ENCODE measurements around the gene INHBE.
"Not testable (repeated sequence)": the region's sequence is repeated elsewhere in the genome, so short reads cannot be mapped to it uniquely, and the experiment has no call there.

The INHBE gene

DNA sequence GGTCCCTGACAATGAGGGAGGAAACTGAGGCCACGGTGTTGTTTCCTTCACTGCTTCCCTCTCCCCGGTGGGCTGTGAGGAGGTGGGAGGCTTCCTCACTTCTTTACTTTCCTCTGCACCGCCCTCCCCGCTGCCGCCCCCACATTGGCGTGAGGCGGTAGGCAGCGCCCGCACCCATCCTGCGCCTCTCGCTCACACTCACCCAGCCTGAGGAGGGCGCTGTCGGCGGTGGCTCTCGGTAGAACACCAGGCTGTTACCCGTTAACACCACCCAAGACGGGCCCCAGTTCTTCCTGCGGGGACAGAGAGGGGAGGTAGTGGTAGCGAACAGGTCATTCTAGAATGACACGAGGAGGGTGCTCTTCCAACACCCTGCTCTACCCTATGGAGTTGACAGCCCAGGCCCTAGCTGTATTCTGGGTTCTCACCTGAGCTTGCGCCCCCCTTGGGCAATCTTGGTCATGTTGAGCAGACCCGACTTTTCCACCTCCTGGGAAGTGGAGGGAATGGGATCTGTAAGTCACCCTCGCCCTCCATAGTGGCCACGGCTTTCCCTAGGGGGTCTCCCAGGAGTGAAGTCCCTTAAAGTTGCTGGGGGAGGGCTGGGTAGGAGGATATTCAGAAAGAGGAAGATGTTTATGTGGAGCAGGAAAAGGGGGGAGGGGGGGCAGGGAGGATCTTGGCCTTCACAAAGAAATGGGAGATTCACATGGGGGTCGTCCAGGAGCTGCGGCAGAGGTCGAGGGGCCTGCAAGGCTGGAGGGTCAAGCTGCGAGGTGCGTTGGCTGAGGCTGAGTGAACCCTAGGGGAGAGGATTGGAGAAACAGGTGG lies 21.3 kb downstream of the INHBE start:
- peak in 1 of 2 experiments; percentile 34 for DNase-seq

DNA sequence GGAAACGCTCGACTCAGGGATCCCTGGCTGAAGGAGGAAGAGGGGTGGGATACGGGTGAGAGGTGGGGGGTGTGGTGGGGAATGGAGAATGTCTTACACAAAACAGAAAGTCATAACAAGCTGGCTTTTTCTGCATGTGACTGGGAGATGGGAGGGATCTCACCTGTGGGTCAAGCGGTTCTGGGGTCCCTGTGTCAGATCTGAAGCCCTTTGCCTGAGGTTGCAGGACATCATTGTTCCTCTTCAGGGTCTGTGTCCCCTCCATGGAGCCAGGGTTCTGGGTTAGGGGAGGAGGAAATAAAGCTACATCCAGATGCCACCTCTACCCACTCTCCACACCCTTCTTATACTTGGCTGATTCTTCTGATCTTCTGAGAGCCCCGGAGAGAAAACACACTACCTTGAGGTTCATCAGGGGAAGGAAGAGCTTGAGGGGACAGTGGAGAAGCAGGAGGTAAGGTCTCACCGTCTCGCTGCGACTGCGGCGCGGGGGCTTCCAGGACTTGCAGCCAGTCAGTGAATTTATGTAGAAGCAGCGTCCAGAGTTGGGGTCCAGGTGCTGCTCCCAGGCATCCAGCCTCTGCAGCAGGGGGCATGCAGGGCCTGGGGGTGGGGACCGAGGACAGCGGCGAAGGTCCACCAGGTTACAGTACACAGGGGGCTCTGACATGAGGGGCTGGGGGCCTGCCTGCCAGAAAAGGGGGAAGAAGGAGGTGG lies 22.0 kb downstream of the INHBE start:
- DNase-seq, result no peak

- DNase-seq, result no peak
These were observed 22.9 kb downstream of the INHBE start for GRCh38 chr12:57477710-57478681.

DNA sequence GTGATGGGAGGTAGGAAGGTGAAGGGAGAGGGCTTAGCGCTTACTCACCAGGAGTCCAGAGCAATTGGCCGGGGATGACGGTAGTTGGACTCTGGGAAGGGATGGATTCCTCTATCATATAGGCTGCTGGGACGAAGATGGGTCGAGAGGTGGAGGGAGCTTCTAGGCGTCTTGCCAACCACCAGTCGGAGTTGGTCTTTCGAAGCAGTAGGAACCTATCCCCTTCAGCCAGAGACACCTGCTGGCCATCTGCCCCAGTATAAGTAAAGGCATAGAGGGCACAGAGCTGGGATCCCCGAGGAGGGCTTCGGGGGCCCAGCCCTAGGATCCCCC lies 23.9 kb downstream of the INHBE start:
- no peak for DNase-seq

DNA sequence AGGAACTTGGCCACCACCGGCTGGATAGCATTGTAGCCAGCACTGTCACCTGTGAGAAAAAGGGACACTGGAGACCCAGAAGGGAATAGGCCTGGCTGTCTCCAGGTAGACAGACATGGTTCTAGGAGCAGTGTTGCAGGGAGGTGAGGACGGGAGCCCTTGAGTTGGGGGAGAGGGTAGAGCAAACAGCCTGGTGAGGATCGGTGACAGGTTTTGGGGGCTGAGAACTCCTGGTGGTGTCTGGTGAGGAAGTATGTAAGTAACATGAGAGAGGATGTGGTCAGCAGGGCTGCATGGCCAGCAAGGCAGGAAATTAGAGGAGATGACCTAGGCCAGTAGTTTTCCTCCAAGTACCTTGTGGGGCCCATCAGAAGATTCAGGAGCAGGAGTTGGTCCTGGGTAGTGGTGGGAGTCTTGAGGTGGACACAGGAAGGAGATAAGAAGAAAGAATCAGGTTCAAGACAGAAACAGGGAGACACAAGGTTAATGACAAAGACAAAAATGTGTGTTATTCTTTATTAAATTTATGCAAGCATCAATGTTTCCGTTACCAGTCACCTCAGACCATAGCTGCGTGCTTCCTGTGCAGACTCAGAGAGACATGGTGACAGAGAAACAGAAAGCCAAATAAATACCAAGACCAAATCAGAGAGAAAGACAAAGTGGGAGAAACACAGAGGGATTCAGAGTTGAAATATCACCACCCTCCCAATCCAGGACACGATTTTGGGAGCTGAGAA lies 24.4 kb downstream of the INHBE start, which contains the start of gene ARHGAP9:
TSS of gene ARHGAP9 (minus strand) at position 491 of the 740 bp plus-strand sequence. CDS start at position 31, 460 bp downstream.
- DNase-seq, result no peak

DNA sequence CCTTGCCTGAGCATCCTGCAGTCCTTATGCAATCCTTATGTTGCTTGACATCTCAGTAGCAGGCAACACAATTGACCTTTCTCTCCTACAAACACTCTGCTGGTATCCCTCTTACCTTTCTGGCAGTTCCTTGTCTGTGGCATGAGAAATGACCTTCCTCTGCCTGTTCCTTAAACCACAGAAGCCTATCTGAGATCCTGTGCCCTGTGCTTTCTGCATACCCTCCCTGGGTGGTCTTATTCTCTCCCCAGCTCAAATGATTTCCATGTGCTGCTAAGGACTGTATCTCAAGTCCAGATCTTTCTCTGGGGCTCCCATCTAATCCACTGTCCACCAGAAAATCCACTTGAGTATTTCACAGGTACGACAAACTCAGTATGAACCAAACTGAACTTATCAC lies 26.6 kb downstream of the INHBE start:
- DNase-seq, result no peak

- no peak for DNase-seq
These were observed 28.4 kb downstream of the INHBE start for GRCh38 chr12:57483466-57483865.

- no peak for DNase-seq
These were observed 30.6 kb downstream of the INHBE start for GRCh38 chr12:57485695-57486094.

GRCh38 chr12:57487055-57487596 lies 32.0 kb downstream of the INHBE start:
- DNase-seq, result no peak

DNA sequence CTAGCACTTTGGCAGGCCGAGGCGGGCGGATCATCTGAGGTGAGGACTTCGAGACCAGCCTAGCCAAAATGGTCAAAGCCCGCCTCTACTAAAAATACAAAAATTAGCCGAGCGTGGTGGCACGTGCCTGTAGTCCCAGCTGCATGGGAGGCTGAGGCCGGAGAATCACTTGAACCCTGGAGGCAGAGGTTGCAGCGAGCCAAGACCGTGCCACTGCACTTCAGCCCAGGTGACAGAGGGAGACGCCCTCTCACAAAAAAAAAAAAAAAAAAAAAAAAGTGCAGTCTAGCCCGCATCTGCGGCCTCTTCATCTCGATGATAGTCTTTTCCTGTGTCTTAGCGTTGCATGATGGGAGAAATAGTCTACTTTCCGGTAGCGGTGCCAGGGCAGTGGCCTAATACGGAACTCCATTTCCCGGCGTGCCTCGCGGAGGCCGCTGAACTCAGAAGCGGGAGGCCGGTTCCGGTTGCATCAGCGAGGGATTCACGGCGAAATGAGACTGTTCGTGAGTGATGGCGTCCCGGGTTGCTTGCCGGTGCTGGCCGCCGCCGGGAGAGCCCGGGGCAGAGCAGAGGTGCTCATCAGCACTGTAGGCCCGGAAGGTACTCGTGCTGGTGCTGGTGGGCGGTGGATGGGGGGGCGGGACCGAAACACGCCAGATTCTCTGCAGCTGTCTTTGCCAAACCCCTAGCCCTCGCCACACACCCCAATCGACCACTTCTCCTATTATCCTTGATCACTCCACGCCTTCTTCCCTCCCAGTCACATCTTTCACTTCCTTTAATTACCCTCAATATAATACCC lies 32.7 kb downstream of the INHBE start, which contains the start of gene MARS1:
TSS of gene MARS1 (plus strand) at position 472 of the 805 bp plus-strand sequence. CDS start at position 495, 23 bp downstream.
- DNase-seq, result peak; percentile 93 to 98

- DNase-seq, result no peak
These were observed 33.5 kb downstream of the INHBE start for GRCh38 chr12:57488402-57489156.

DNA sequence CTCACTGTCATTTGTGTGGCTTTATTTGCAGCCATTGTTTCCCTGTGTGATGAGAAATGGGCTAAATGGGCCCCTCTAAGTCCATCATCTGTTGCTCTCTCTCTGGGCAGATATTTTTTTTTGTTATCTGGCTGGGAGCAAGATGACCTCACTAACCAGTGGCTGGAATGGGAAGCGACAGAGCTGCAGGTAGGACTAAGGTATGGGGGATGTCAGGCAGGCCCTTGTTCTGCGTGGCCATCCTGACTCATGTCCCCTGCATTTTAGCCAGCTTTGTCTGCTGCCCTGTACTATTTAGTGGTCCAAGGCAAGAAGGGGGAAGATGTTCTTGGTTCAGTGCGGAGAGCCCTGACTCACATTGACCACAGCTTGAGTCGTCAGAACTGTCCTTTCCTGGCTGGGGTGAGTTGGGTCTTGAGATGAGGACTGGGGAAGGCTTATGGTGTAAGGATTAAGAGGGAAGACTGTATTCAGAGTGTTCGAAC lies 34.1 kb downstream of the INHBE start:
- no peak for DNase-seq

DNA sequence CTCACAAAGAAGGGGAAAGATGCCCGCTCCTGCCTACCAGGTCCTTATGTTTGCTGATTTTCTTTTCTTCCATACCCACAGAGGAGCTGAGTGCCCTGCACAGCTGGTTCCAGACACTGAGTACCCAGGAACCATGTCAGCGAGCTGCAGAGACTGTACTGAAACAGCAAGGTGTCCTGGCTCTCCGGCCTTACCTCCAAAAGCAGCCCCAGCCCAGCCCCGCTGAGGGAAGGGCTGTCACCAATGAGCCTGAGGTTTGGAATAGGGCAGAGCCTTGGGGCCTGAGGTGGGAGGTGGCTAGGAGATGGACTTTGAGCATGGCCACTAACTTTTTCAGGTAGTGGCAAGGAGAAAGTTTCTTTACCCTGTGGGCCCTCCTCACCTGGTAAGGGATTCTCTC lies 35.0 kb downstream of the INHBE start:
- no peak for DNase-seq

DNA sequence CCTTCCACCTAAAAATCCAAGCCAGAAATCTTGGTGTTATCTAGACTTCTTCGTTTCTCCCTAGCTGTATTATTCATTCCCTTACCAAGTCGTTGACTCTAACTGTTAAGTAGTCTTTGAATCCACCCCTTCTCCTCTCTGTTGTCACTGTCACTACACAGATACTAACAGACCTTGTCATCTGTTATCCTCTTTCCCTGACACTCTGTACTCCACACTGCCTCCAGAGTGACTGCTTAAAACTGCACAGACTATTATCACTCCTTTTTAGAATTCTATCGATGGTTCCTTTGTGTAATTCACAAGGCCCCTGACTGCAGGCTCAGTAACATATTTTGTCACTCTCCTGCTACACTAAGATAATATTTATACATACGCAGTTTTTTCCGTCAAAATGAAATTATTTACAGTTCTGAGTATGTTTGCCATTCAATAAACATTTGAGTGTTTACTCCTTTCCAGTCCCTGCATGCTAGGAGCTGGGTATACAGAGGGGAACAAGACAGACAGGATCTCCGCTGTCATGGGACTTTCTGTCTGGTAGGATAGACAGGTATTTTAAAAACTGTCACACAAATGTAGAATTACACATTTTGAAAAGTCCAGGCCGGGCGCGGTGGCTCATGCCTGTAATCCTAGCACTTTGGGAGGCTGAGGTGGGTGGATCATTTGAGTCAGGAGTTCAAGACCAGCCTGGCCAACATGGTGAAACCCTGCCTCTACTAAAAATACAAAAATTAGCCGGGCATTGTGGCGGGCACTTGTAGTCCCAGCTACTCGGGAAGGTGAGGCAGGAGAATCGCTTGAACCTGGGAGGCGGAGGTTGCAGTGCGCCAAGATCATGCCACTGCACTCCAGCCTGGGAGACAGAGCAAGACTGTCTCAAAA lies 36.5 kb downstream of the INHBE start:
- no peak for DNase-seq

DNA sequence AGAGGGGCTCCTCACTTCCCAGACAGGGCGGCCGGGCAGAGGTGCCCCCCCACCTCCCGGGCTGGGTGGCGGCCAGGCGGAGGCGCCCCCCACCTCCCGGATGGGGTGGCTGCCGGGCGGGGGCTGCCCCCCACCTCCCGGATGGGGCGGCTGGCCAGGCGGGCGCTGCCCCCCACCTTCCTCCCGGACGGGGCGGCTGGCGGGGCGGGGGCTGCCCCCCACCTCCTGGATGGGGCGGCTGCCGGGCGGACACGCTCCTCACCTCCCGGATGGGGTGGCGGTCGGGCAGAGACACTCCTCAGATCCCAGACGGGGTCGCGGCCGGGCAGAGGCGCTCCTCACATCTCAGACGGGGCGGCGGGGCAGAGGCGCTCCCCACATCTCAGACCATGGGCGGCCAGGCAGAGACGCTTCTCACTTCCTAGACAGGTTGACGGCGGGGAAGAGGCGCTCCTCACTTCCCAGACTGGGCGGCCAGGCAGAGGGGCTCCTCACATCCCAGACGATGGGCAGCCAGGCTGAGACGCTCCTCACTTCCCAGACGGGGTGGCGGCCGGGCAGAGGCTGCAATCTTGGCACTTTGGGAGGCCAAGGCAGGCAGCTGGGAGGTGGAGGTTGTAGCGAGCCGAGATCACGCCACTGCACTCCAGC lies 40.1 kb downstream of the INHBE start:
- DNase-seq, result not testable (repeated sequence)

GRCh38 chr12:57496822-57497221 lies 41.7 kb downstream of the INHBE start:
- no peak for DNase-seq

DNA sequence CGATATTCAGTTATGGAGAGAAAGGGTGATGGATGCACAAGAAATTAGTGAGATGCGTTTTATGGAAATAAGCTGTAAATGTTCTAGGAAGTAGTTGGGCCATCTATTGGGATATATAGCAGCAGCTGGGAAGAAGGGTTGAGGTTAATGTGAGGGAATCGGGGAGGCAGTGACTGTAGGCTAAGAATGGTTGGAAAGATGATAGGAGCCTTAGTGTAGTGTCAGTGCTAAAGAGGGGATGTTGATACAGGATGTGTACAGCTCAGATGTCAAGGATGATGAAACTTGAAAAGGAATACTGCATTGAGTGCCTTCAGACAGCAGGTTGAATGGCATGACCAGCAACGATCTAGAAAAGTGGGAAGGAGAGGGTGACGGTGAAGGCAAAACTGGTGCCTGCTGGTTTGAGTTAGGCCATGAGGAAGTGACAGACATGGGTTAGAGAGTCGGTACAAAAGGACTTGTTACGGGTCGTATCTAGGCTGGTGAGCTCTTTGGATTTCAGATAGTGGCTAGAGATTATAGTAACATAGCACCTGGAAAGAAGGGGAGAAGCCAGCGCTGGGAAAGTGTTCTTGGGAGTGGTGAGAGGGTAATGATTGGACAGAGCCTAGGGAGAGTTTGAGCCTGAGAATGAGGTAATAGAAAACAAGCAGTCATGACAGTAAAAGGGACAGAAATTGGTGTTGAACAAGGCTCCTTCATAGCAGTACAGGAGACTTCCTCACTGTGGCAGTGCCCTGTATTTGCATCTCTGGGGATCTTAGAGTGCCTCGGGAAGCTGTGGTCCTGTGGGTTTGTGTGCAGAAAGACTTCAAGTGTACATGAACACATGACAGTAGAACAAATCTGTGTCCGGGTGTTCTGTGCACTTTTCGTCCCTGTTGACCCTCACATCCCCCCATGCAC lies 42.4 kb downstream of the INHBE start:
- no peak for DNase-seq

Measured in NCI-H526 (cell line).